HG02943 (cell line): ENCODE results near the gene C3orf22.

Experiments used
- ATAC-seq: cut with Tn5 transposase; IDR thresholded peaks from one replicate; pipeline ENCODE4 v1.9.1; 2021; ENCODE audit warnings: mild to moderate bottlenecking, low read depth, moderate library complexity; ENCODE audit not compliant: unreplicated experiment

C3orf22 gene

GRCh38 chr3:126557415-126557745 lies 1.4 kb downstream of the C3orf22 start:
- ATAC-seq = no peak

GRCh38 chr3:126556637-126557414 lies 1.9 kb downstream of the C3orf22 start:
- ATAC-seq = no peak

- no peak for ATAC-seq
Measured at GRCh38 chr3:126555795-126556636, 2.7 kb downstream of the C3orf22 start.

GRCh38 chr3:126554560-126555525 lies 3.9 kb downstream of the C3orf22 start:
- no peak for ATAC-seq

GRCh38 chr3:126553284-126554084 lies 5.2 kb downstream of the C3orf22 start:
- no peak for ATAC-seq

- ATAC-seq = no peak
Measured at GRCh38 chr3:126552688-126553283, 5.9 kb downstream of the C3orf22 start.

- no peak for ATAC-seq
Measured at GRCh38 chr3:126551839-126552687, 6.7 kb downstream of the C3orf22 start.

- no peak for ATAC-seq
Measured at GRCh38 chr3:126551121-126551838, 7.5 kb downstream of the C3orf22 start.

- no peak for ATAC-seq
Measured at GRCh38 chr3:126550488-126551051, 8.2 kb downstream of the C3orf22 start.

GRCh38 chr3:126549861-126550487 lies 8.8 kb downstream of the C3orf22 start:
- ATAC-seq = no peak

GRCh38 chr3:126548556-126549466 lies 9.9 kb downstream of the C3orf22 start:
- no peak for ATAC-seq

GRCh38 chr3:126547721-126548120 lies 11.0 kb downstream of the C3orf22 start:
- ATAC-seq = no peak

GRCh38 chr3:126546549-126547239 lies 12.0 kb downstream of the C3orf22 start:
- no peak for ATAC-seq

GRCh38 chr3:126546013-126546412 lies 12.7 kb downstream of the C3orf22 start:
- ATAC-seq = no peak

GRCh38 chr3:126545544-126545943 lies 13.2 kb downstream of the C3orf22 start:
- ATAC-seq = no peak
